Measurements from ENCODE around the gene PLCB1. TPM values are rescaled to one million over a fixed set of nuclear protein-coding genes. Genes with fewer than 3 reads are reported as not detected.

PLCB1 gene
- total RNA-seq, 1 experiment from 2014 or later: 11.3 TPM

DNA sequence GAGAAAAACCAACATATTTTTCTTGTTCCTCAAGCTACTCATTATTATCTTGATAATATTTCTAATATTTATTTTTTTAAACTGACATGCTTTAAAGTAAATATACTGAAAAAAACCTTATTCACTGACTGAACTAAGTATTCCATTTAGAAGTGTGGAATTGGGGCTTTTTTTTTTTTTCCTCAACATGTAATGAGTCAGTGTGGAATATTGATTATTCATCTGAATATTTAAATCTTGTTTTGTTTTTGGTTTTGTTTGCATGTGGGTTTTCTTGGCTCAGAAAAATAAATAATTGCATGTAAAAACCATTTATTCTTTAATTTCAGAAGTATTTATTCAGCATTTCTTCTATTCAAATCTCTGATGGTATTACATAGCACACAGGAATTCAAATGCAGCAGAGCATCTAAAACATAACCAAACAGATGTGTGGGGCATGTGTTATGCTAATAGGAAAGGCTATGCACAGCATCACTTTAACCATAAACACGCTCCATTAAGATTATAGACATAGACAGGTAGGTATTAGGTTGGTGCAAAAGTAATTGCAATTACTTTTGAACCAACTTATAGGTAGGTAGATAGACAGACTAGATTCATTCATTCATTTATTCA, 166.5 kb downstream of the PLCB1 start:
- ATAC-seq (no peak), DNase-seq (ENCODE audit: low spot score) (no peak)
- H3K27me3 Mint-ChIP-seq (ENCODE audit: low read depth): no peaks in the 10 kb centered on the region
- H3K27ac Mint-ChIP-seq: no peak overlapping the region
- ChIA-PET POLR2A (no interaction called here), CTCF (no interaction called here)
- no peaks in the 10 kb centered on the region for H3K4me1 Mint-ChIP-seq
- H3K36me3 Mint-ChIP-seq: no peaks in the 10 kb centered on the region
- no peaks in the 10 kb centered on the region for H3K9me3 Mint-ChIP-seq
- TF ChIP-seq, protein P1, sequence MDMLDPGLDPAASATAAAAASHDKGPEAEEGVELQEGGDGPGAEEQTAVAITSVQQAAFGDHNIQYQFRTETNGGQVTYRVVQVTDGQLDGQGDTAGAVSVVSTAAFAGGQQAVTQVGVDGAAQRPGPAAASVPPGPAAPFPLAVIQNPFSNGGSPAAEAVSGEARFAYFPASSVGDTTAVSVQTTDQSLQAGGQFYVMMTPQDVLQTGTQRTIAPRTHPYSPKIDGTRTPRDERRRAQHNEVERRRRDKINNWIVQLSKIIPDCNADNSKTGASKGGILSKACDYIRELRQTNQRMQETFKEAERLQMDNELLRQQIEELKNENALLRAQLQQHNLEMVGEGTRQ (CRISPR knock-in tag; IDR thresholded peaks at IDR 0.05): no peak
- TF ChIP-seq, protein P2, sequence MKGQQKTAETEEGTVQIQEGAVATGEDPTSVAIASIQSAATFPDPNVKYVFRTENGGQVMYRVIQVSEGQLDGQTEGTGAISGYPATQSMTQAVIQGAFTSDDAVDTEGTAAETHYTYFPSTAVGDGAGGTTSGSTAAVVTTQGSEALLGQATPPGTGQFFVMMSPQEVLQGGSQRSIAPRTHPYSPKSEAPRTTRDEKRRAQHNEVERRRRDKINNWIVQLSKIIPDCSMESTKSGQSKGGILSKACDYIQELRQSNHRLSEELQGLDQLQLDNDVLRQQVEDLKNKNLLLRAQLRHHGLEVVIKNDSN (CRISPR knock-in tag; IDR thresholded peaks at IDR 0.05): no peak
- TF ChIP-seq, protein P3, sequence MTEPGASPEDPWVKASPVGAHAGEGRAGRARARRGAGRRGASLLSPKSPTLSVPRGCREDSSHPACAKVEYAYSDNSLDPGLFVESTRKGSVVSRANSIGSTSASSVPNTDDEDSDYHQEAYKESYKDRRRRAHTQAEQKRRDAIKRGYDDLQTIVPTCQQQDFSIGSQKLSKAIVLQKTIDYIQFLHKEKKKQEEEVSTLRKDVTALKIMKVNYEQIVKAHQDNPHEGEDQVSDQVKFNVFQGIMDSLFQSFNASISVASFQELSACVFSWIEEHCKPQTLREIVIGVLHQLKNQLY (CRISPR knock-in tag; IDR thresholded peaks at IDR 0.05): no peak
- no peak for TF ChIP-seq GABPB1 (CRISPR knock-in tag; IDR thresholded peaks at IDR 0.05)
- TF ChIP-seq, protein P4, sequence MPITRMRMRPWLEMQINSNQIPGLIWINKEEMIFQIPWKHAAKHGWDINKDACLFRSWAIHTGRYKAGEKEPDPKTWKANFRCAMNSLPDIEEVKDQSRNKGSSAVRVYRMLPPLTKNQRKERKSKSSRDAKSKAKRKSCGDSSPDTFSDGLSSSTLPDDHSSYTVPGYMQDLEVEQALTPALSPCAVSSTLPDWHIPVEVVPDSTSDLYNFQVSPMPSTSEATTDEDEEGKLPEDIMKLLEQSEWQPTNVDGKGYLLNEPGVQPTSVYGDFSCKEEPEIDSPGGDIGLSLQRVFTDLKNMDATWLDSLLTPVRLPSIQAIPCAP (CRISPR knock-in tag; IDR thresholded peaks at IDR 0.05): no peak
- TF ChIP-seq, protein P5, sequence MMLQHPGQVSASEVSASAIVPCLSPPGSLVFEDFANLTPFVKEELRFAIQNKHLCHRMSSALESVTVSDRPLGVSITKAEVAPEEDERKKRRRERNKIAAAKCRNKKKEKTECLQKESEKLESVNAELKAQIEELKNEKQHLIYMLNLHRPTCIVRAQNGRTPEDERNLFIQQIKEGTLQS (CRISPR knock-in tag; conservative IDR thresholded peaks at IDR 0.05): no peak
- TF ChIP-seq TCF7 (CRISPR knock-in tag; IDR thresholded peaks at IDR 0.05; ENCODE audit: low read depth): no peak
- TF ChIP-seq, protein P6, sequence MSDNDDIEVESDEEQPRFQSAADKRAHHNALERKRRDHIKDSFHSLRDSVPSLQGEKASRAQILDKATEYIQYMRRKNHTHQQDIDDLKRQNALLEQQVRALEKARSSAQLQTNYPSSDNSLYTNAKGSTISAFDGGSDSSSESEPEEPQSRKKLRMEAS (CRISPR knock-in tag; IDR thresholded peaks at IDR 0.05): no peak
- TF ChIP-seq, protein P7, sequence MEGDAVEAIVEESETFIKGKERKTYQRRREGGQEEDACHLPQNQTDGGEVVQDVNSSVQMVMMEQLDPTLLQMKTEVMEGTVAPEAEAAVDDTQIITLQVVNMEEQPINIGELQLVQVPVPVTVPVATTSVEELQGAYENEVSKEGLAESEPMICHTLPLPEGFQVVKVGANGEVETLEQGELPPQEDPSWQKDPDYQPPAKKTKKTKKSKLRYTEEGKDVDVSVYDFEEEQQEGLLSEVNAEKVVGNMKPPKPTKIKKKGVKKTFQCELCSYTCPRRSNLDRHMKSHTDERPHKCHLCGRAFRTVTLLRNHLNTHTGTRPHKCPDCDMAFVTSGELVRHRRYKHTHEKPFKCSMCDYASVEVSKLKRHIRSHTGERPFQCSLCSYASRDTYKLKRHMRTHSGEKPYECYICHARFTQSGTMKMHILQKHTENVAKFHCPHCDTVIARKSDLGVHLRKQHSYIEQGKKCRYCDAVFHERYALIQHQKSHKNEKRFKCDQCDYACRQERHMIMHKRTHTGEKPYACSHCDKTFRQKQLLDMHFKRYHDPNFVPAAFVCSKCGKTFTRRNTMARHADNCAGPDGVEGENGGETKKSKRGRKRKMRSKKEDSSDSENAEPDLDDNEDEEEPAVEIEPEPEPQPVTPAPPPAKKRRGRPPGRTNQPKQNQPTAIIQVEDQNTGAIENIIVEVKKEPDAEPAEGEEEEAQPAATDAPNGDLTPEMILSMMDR (IDR thresholded peaks at IDR 0.05): no peak
- TF ChIP-seq, protein P8, sequence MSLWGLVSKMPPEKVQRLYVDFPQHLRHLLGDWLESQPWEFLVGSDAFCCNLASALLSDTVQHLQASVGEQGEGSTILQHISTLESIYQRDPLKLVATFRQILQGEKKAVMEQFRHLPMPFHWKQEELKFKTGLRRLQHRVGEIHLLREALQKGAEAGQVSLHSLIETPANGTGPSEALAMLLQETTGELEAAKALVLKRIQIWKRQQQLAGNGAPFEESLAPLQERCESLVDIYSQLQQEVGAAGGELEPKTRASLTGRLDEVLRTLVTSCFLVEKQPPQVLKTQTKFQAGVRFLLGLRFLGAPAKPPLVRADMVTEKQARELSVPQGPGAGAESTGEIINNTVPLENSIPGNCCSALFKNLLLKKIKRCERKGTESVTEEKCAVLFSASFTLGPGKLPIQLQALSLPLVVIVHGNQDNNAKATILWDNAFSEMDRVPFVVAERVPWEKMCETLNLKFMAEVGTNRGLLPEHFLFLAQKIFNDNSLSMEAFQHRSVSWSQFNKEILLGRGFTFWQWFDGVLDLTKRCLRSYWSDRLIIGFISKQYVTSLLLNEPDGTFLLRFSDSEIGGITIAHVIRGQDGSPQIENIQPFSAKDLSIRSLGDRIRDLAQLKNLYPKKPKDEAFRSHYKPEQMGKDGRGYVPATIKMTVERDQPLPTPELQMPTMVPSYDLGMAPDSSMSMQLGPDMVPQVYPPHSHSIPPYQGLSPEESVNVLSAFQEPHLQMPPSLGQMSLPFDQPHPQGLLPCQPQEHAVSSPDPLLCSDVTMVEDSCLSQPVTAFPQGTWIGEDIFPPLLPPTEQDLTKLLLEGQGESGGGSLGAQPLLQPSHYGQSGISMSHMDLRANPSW (CRISPR knock-in tag; conservative IDR thresholded peaks at IDR 0.05; ENCODE audit: low read depth): no peak
- TF ChIP-seq, protein P9, sequence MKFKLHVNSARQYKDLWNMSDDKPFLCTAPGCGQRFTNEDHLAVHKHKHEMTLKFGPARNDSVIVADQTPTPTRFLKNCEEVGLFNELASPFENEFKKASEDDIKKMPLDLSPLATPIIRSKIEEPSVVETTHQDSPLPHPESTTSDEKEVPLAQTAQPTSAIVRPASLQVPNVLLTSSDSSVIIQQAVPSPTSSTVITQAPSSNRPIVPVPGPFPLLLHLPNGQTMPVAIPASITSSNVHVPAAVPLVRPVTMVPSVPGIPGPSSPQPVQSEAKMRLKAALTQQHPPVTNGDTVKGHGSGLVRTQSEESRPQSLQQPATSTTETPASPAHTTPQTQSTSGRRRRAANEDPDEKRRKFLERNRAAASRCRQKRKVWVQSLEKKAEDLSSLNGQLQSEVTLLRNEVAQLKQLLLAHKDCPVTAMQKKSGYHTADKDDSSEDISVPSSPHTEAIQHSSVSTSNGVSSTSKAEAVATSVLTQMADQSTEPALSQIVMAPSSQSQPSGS (CRISPR knock-in tag; IDR thresholded peaks at IDR 0.05; ENCODE audit: borderline replicate concordance, low read depth): no peak
- TF ChIP-seq, protein P10, sequence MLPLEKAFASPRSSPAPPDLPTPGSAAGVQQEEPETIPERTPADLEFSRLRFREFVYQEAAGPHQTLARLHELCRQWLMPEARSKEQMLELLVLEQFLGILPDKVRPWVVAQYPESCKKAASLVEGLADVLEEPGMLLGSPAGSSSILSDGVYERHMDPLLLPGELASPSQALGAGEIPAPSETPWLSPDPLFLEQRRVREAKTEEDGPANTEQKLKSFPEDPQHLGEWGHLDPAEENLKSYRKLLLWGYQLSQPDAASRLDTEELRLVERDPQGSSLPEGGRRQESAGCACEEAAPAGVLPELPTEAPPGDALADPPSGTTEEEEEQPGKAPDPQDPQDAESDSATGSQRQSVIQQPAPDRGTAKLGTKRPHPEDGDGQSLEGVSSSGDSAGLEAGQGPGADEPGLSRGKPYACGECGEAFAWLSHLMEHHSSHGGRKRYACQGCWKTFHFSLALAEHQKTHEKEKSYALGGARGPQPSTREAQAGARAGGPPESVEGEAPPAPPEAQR (CRISPR knock-in tag; IDR thresholded peaks at IDR 0.05): no peak
- TF ChIP-seq, protein P11, sequence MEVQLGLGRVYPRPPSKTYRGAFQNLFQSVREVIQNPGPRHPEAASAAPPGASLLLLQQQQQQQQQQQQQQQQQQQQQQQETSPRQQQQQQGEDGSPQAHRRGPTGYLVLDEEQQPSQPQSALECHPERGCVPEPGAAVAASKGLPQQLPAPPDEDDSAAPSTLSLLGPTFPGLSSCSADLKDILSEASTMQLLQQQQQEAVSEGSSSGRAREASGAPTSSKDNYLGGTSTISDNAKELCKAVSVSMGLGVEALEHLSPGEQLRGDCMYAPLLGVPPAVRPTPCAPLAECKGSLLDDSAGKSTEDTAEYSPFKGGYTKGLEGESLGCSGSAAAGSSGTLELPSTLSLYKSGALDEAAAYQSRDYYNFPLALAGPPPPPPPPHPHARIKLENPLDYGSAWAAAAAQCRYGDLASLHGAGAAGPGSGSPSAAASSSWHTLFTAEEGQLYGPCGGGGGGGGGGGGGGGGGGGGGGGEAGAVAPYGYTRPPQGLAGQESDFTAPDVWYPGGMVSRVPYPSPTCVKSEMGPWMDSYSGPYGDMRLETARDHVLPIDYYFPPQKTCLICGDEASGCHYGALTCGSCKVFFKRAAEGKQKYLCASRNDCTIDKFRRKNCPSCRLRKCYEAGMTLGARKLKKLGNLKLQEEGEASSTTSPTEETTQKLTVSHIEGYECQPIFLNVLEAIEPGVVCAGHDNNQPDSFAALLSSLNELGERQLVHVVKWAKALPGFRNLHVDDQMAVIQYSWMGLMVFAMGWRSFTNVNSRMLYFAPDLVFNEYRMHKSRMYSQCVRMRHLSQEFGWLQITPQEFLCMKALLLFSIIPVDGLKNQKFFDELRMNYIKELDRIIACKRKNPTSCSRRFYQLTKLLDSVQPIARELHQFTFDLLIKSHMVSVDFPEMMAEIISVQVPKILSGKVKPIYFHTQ (CRISPR knock-in tag; IDR thresholded peaks at IDR 0.05): no peak
- H3K4me3 Mint-ChIP-seq: no peak overlapping the region

Data from WTC11 (cell line).